GM18517 (cell line): ENCODE measurements around the gene MAPK12.

Experiments
- ATAC-seq: cut with Tn5 transposase; IDR thresholded peaks from one replicate; pipeline ENCODE4 v1.9.1; 2021; ENCODE audit warnings: mild to moderate bottlenecking, moderate library complexity; ENCODE audit not compliant: unreplicated experiment

MAPK12 gene

GRCh38 chr22:50269573-50269969, 8.1 kb upstream of the MAPK12 start:
- no peak for ATAC-seq

GRCh38 chr22:50268655-50269113, 7.2 kb upstream of the MAPK12 start:
- no peak for ATAC-seq

- ATAC-seq: no peak
These were observed 6.3 kb upstream of the MAPK12 start for GRCh38 chr22:50267591-50268390.

DNA sequence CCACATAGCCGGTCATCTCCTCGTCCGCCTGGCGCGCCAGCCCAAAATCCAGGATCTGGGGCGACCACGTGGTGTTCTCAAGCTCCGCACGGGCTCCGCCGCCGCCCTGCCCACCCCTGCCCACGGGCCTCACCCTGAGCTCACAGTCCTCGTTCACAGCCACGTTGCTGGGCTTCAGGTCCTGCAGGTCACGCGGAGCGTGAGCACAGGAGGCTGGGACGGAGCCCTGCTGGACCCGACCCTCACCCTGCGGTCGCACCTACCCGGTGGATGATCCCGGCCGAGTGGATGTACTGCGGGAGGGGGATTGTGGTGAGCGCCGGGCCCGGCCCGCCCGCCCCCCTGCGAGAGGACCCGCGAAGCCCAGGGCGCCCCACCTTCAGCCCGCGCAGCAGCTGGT, 5.5 kb upstream of the MAPK12 start:
- no peak for ATAC-seq

GRCh38 chr22:50264946-50265669, 3.6 kb upstream of the MAPK12 start:
- no peak for ATAC-seq

- ATAC-seq: no peak
These were observed 2.7 kb upstream of the MAPK12 start for GRCh38 chr22:50264104-50264745.

GRCh38 chr22:50262973-50263617, 1.6 kb upstream of the MAPK12 start:
- ATAC-seq: no peak

DNA sequence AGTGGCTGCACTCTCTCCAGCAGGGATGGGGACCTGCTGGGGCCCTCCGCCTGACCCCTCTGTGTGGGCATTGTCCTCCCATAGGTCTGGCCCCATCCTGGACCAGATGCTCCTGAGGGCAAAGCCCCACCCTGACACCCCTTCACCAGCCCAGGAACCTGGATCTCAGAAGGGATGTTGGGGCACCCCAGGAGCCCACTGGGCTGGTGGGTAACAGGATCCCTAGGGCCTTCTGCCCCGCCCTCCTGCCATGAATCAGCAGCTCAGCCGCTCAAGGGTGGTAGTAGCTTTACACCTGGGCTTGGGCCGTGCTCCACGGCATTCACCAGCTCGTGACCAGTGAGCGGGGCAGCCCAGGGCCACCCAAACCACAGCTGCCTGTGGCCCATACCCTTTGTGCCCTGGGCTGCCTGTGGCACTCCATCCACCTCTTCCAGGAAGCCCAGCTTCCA, 1.0 kb upstream of the MAPK12 start:
- no peak for ATAC-seq

DNA sequence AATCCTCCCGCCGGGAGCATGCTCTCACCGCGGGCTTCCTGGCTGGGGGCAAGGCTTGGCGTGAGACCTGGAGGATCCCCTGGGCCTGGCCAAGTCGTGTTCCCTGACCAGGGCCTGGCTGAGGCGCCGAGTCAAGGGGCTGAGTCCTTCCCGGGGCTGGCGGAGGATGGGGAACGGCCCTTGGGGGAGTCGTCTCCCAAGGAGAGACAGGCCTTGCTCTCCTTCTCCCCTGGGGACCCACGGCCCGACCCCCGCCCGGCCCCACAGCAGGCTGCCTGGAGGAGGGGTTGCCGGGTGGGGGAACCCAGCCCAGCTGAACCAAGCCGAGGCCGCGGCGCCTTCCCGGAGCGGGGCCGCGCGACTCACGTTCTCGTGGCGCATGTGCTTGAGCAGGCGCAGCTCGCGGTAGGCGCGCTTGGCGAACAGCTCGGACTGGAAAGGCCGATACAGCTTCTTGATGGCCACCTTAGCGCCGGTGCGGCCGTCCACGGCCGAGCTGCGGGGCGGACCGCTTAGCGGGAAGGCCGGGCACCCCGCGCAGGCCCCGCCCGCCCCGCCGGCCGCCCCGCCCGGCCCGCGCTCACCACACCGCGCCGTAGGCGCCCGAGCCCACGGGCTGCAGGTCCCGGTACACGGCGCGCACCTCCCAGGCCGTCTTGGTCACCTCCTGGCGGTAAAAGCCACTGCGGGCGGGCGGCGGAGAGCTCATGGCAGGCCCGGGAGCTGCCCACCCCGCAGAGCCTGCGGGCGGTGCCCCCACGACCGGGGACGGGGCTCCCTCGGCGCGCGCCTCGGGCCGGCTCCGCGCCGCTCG, 475 bp downstream of the MAPK12 start:
- no peak for ATAC-seq

DNA sequence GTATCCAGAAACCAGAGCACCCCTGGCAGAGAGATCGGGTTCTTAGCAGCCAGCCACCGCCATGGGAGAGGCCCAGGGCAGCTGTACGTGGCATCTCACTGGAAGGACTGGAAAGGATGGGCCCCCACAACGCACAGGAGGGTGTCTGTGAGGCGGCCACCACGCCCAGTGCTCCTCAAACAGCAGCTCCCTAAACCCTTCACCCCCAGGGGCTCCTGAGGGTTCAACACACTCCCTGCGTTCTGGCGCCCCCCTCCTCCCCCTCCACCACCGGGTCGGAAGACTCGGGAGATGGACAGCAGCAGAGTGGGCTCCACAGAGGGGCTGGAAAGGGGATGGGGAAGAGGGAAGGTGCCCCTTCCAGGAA, 1.1 kb downstream of the MAPK12 start:
- no peak for ATAC-seq

- no peak for ATAC-seq
These were observed 2.2 kb downstream of the MAPK12 start for GRCh38 chr22:50259302-50259701.

- ATAC-seq: no peak
These were observed 2.9 kb downstream of the MAPK12 start for GRCh38 chr22:50258361-50259292.

DNA sequence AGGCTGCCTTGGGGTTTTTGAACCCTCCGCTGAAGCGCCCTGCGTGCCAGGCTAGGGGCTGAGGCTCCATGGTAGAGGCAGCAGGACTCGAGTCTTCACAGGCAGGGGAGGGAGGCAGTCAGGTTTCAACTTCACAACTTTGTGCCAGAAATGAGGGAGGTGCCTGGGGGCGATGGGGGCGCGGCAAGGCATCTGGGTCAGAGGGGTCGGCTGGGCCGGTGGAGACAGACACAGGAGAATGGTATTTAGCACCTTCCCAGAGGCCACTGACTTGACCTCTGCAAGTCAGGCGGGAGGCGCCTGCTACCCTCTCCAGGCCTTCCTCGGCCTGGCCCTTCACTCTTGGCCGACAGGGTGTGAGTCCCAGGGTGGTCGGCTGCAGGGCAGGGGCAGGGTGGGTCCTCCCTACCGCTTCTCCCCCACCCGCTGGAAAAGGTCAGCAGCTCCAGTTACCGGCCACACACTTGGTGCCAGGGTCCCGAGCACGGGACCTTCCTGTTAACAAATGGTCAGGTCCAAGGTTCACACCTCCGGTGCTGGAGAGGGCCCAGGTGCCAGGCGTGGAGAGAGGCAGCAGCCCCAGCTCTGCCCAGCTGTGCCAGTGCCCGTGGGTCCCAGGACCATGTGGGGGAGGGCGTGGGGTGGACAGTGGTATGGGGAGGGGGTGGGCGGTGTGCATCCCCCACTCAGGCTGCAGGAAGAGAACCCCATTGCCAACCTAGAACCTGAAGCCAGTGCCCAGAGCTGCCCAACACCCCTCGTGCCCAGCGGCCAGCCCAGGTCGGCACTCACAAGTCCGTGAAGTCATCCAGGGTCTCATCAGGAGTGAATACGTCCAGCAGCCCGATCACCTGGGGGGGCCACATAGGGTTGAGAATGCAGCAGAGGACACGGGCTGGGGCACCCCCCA, 3.8 kb downstream of the MAPK12 start:
- ATAC-seq: no peak

GRCh38 chr22:50257041-50257440, 4.4 kb downstream of the MAPK12 start:
- no peak for ATAC-seq

DNA sequence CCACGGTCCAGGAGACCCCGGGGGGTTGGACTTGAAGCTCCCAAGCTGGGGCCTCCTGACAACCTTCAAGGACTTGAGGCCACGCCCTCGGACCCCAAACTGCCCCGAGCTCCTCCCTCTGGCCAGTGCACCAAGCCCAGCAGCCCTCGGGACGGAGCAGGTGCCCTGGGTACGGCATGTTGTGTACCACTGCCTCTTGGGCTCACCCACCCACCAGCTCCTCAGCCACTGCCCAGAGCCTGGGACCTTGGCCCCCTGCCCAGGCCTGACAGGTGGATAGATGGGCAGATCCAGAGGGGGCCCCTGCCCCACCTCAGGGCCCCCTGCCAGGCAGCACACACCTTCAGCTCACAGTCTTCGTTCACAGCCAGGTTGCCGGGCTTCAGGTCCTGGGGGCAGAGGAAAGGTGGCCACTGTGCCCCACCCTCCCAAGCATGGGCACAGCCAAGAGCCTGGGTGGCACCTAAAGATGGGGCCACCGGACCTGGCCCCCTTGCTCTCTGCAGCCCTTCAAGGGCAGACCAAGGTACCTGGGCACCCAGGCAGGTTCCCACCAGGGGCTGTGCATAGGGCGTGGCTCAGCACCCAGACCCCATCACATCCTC, 5.1 kb downstream of the MAPK12 start:
- ATAC-seq: no peak

- no peak for ATAC-seq
These were observed 5.9 kb downstream of the MAPK12 start for GRCh38 chr22:50255607-50256006.

DNA sequence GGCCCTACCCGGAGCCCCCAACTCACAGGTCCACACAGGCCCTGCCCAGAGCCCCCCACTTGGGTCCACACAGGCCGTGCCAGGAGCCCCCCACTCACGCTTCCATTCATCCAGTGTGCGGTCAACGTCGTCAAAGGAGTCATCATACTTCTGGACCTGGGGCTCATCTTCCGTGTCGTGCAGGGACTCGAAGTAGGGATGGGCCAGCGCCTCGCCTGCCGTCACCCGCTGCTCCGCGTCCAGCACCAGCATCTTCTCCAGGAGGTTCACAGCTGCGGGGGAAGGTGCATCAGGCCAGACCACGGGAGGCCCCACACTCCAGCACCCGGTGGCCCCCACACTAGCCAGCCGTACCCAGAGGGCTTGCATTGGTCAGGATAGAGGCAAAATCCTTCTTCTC, 6.4 kb downstream of the MAPK12 start:
- ATAC-seq: no peak

DNA sequence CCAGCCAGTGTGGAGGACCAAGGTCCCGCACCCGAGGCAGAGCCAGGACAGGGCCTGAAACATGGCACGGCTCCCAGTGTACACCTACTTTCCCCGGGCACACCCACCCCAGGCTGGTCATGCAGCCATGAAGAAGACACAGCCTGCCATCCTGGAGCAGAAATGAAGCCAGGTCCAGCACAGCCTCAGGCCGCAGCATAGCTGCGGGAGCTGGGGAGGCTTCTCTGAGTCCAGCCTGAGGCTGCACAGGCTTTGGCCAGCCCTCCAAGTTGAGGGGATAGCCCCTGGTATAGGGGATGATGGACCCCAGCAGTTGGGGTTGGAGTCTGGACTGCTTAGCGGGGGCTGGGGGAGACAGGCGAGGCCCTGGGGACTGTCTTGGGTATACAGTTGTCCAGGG, 7.5 kb downstream of the MAPK12 start:
- no peak for ATAC-seq
